HepG2 (cell line): ENCODE results near the gene ZNF618. TPM values are rescaled to one million over a fixed set of nuclear protein-coding genes. Genes with fewer than 3 reads are reported as not detected.

Source experiments
- DNMT3B ChIP-seq: conservative IDR thresholded peaks from 2 replicates; pipeline ENCODE4 v1.6.1; 2016; ENCODE audit warnings: missing biosample characterization, control low read depth
- PAF1 ChIP-seq: IDR thresholded peaks from 2 replicates; pipeline ENCODE4 v1.6.1; 2016; ENCODE audit warnings: missing genetic modification reagents, missing compliant biosample characterization
- TERF1 ChIP-seq: sonication (generic); formaldehyde crosslinking; IDR thresholded peaks from 2 replicates; pipeline ENCODE4 v1.8.0; 2022; ENCODE audit warnings: mild to moderate bottlenecking, missing genetic modification reagents, moderate library complexity
- THYN1 ChIP-seq: sonication (generic); formaldehyde crosslinking; IDR thresholded peaks from 2 replicates; pipeline ENCODE4 v1.8.1; 2023; ENCODE audit warnings: low read depth, mild to moderate bottlenecking, moderate library complexity, missing genetic modification reagents, borderline replicate concordance
- ZC3H4 ChIP-seq: sonication (generic); formaldehyde crosslinking; IDR thresholded peaks from 2 replicates; pipeline ENCODE4 v1.4.0; 2020; ENCODE audit warnings: missing genetic modification reagents, borderline replicate concordance
- ZMYM4 ChIP-seq: sonication (generic); formaldehyde crosslinking; IDR thresholded peaks from 2 replicates; pipeline ENCODE4 v1.8.1; 2023; ENCODE audit warnings: mild to moderate bottlenecking, missing genetic modification reagents
- ZNF280D ChIP-seq: sonication (generic); formaldehyde crosslinking; IDR thresholded peaks from 2 replicates; pipeline ENCODE4 v1.5.1; 2020; ENCODE audit warnings: mild to moderate bottlenecking, missing genetic modification reagents
- ZNF3 ChIP-seq: IDR thresholded peaks from 2 replicates; pipeline ENCODE4 v1.7.0; 2017; ENCODE audit warnings: inconsistent platforms
- ZNF616 ChIP-seq: sonication (generic); formaldehyde crosslinking; IDR thresholded peaks from 2 replicates; pipeline ENCODE4 v1.5.0; 2020; ENCODE audit warnings: low read depth, mild to moderate bottlenecking, missing genetic modification reagents
- ZNF629 ChIP-seq: sonication (generic); formaldehyde crosslinking; conservative IDR thresholded peaks from 2 replicates; pipeline ENCODE4 v1.5.0; 2020; ENCODE audit warnings: missing genetic modification reagents
- ZNF740 ChIP-seq: sonication (generic); formaldehyde crosslinking; IDR thresholded peaks from 2 replicates; pipeline ENCODE4 v1.4.0; 2020; ENCODE audit warnings: missing genetic modification reagents
- polyA plus RNA-seq, 8 experiments: library from polyadenylated mRNA; depleted of rRNA in 3 of 8; stranded (reverse) in 7 of 8; unstranded in 1 of 8; fragments of >200 nt; fragmentation: Illumina TruSeq in 4 of 8; extraction: Trizol in 4 of 8; gene quantifications; 2 replicates each; pipeline versions ENCODE4 v1.2.1 to v1.2.3, GENCODE V29; 2011 to 2016; ENCODE audit warnings: low read depth in 4 of 8, missing spikeins in 1 of 8, mixed read lengths in 1 of 8; ENCODE audit not compliant: insufficient read depth in 1 of 8
- total RNA-seq, 5 experiments: library from RNA; depleted of rRNA; stranded (reverse); fragments of >200 nt; fragmentation: Illumina TruSeq; extraction: Trizol; gene quantifications; 2 replicates each; pipeline ENCODE4 v1.2.3, GENCODE V29; 2016; ENCODE audit warnings: low read depth in 1 of 5

The ZNF618 gene
- total and polyA plus RNA-seq, 2 of the 13 experiments (the other 11 are each of a cell fraction or from before 2014, with no cell fraction given), result 0.07 TPM

GRCh38 chr9:114080195-114080772 lies 204.2 kb downstream of the ZNF618 start (continued):
- TF ChIP-seq ZNF629 (0 out of 2 replicates have a peak, but pooled peaks have one; percentile 51), PAF1 (CRISPR knock-in tag) (peak; percentile 23; the same call in 1 of the 2 replicates), ZNF740 (peak; percentile 13; the same call in 1 of the 2 replicates), ZNF280D (CRISPR knock-in tag) (0 out of 2 replicates have a peak, but pooled peaks have one; percentile 25), ZNF616 (CRISPR knock-in tag) (no peak), THYN1 (CRISPR knock-in tag) (no peak), ZC3H4 (CRISPR knock-in tag) (0 out of 2 replicates have a peak, but pooled peaks have one; percentile 66), ZMYM4 (CRISPR knock-in tag) (no peak), ZNF3 (CRISPR knock-in tag) (0 out of 2 replicates have a peak, but pooled peaks have one; percentile 3), DNMT3B (CRISPR knock-in tag) (peak; percentile 27; the same call in 1 of the 2 replicates), TERF1 (CRISPR knock-in tag) (no peak)
